Trophoblast cell (in vitro differentiated cells and primary cell): ENCODE measurements around the gene CHDH.

Source experiments
- DNase-seq, 2 donors: peaks; one replicate each; pipeline ENCODE4 v3.0.0-alpha.2; 2016
- H2AFZ ChIP-seq: 2 replicates; pipeline ENCODE4 v1.6.1; 2013; ENCODE audit warnings: low read length, moderate library complexity, mild to moderate bottlenecking; ENCODE audit not compliant: insufficient read depth, poor library complexity
- H2AK5ac ChIP-seq: 2 replicates; pipeline ENCODE4 v1.6.1; 2013; ENCODE audit warnings: mild to moderate bottlenecking, low read length
- H2BK120ac ChIP-seq: 2 replicates; pipeline ENCODE4 v1.6.1; 2013; ENCODE audit warnings: low read length, mild to moderate bottlenecking, moderate library complexity; ENCODE audit not compliant: insufficient read depth, poor library complexity
- H2BK12ac ChIP-seq: 2 replicates; pipeline ENCODE4 v1.6.1; 2013; ENCODE audit warnings: mild to moderate bottlenecking, low read length, moderate library complexity
- H2BK5ac ChIP-seq: 2 replicates; pipeline ENCODE4 v1.6.1; 2013; ENCODE audit warnings: low read length, low read depth, moderate library complexity, mild to moderate bottlenecking; ENCODE audit not compliant: poor library complexity
- H3K14ac ChIP-seq: 2 replicates; pipeline ENCODE4 v1.6.1; 2013; ENCODE audit warnings: mild to moderate bottlenecking, low read length
- H3K18ac ChIP-seq: 2 replicates; pipeline ENCODE4 v1.6.1; 2013; ENCODE audit warnings: mild to moderate bottlenecking, low read length
- H3K23ac ChIP-seq: 2 replicates; pipeline ENCODE4 v1.6.1; 2013; ENCODE audit warnings: low read length
- H3K27ac ChIP-seq: 2 replicates; pipeline ENCODE4 v1.5.1; 2013; ENCODE audit warnings: low read depth, mild to moderate bottlenecking, inconsistent platforms, low read length, moderate library complexity
- H3K27me3 ChIP-seq: 2 replicates; pipeline ENCODE4 v1.6.1; 2013; ENCODE audit warnings: inconsistent platforms, mild to moderate bottlenecking, low read length, moderate library complexity; ENCODE audit not compliant: insufficient read depth
- H3K36me3 ChIP-seq, 2 experiments: 1 replicate in 1 of 2; 2 replicates in 1 of 2; pipeline ENCODE4 v1.6.1; 2013; ENCODE audit warnings: low read length in 2 of 2, mild to moderate bottlenecking in 2 of 2, moderate library complexity in 1 of 2; ENCODE audit not compliant: insufficient read depth in 2 of 2, control insufficient read depth in 1 of 2
- H3K4ac ChIP-seq: 2 replicates; pipeline ENCODE4 v1.6.1; 2013; ENCODE audit warnings: low read depth, mild to moderate bottlenecking, low read length, moderate library complexity
- H3K4me1 ChIP-seq, 2 experiments: 1 replicate in 1 of 2; 2 replicates in 1 of 2; pipeline ENCODE4 v1.6.1; 2013; ENCODE audit warnings: low read length in 2 of 2, mild to moderate bottlenecking in 2 of 2, moderate library complexity in 1 of 2; ENCODE audit not compliant: insufficient read depth in 2 of 2, control insufficient read depth in 1 of 2
- H3K4me2 ChIP-seq: 2 replicates; pipeline ENCODE4 v1.6.1; 2013; ENCODE audit warnings: inconsistent platforms, mild to moderate bottlenecking, low read length, moderate library complexity
- H3K4me3 ChIP-seq: 2 replicates; pipeline ENCODE4 v1.5.1; 2013; ENCODE audit warnings: mild to moderate bottlenecking, low read depth, low read length, inconsistent platforms
- H3K79me1 ChIP-seq: one replicate; pipeline ENCODE4 v1.6.1; 2013; ENCODE audit warnings: low read length
- H3K79me2 ChIP-seq: 2 replicates; pipeline ENCODE4 v1.6.1; 2013; ENCODE audit warnings: low read length, mild to moderate bottlenecking; ENCODE audit not compliant: control insufficient read depth, insufficient read depth, poor library complexity
- H3K9ac ChIP-seq: 2 replicates; pipeline ENCODE4 v1.6.1; 2013; ENCODE audit warnings: mild to moderate bottlenecking, low read length
- H3K9me3 ChIP-seq: 2 replicates; pipeline ENCODE4 v1.6.1; 2013; ENCODE audit warnings: low read depth, mild to moderate bottlenecking, control low read depth, inconsistent platforms, low read length; ENCODE audit not compliant: insufficient read depth
- H4K12ac ChIP-seq: 2 replicates; pipeline ENCODE4 v1.6.1; 2013; ENCODE audit warnings: low read depth, mild to moderate bottlenecking, low read length, moderate library complexity
- H4K8ac ChIP-seq: 2 replicates; pipeline ENCODE4 v1.6.1; 2013; ENCODE audit warnings: low read depth, mild to moderate bottlenecking, low read length, moderate library complexity
- H4K91ac ChIP-seq: one replicate; pipeline ENCODE4 v1.6.1; 2013; ENCODE audit warnings: low read depth, mild to moderate bottlenecking, low read length, moderate library complexity
- WGBS: extraction: QIAGEN DNeasy Blood & Tissue Kit; methylation state at CpG from one replicate; pipeline ENCODE4 v1.1.7; 2013; ENCODE audit warnings: missing lambda C conversion rate; ENCODE audit not compliant: insufficient read length, insufficient coverage; ENCODE audit errors: extremely low coverage; 5-methylcytosine and 5-hydroxymethylcytosine counted together

The CHDH gene

GRCh38 chr3:53780806-53781205 is 65.4 kb downstream of the CHDH start:
- DNase-seq, result no peak
- no peak overlapping the region for H4K91ac ChIP-seq
- no peaks in the 10 kb centered on the region for H3K79me2 ChIP-seq
- H3K4me1 ChIP-seq, result no peaks in the 10 kb centered on the region
- H3K36me3 ChIP-seq, result no peaks in the 10 kb centered on the region
- H3K4me2 ChIP-seq, result no peak overlapping the region
- no peak overlapping the region for H2AFZ ChIP-seq
- peaks cover 3% of the 10 kb centered on the region for H3K9me3 ChIP-seq
- H2BK5ac ChIP-seq, result no peak overlapping the region
- H3K27me3 ChIP-seq, result no peaks in the 10 kb centered on the region
- no peak overlapping the region for H3K14ac ChIP-seq
- H3K9ac ChIP-seq, result no peak overlapping the region
- no peak overlapping the region for H3K27ac ChIP-seq
- no peak overlapping the region for H2AK5ac ChIP-seq
- H3K18ac ChIP-seq, result no peak overlapping the region
- H3K4ac ChIP-seq, result no peak overlapping the region
- no peak overlapping the region for H4K12ac ChIP-seq
- no peaks in the 10 kb centered on the region for H3K79me1 ChIP-seq
- no peak overlapping the region for H3K4me3 ChIP-seq
- no peak overlapping the region for H2BK120ac ChIP-seq
- no peak overlapping the region for H4K8ac ChIP-seq
- no peak overlapping the region for H3K23ac ChIP-seq
- H2BK12ac ChIP-seq, result no peak overlapping the region
- WGBS, result no CpG with 5 or more reads among the region's 2 CpGs

- peak; percentile 29 to 67 for DNase-seq
- Histone ChIP-seq H2AFZ (no peak overlapping the region), H3K36me3 (no peaks in the 10 kb centered on the region), H3K4me1 (no peaks in the 10 kb centered on the region), H3K27me3 (no peaks in the 10 kb centered on the region), H3K4me3 (no peak overlapping the region), H3K23ac (no peak overlapping the region), H3K9ac (no peak overlapping the region), H3K9me3 (peaks cover 3% of the 10 kb centered on the region), H3K4me2 (no peak overlapping the region), H3K18ac (no peak overlapping the region), H3K14ac (no peak overlapping the region), H3K79me1 (no peaks in the 10 kb centered on the region), H4K12ac (no peak overlapping the region), H2BK12ac (no peak overlapping the region), H3K27ac (no peak overlapping the region), H2BK5ac (no peak overlapping the region), H2AK5ac (no peak overlapping the region), H4K8ac (no peak overlapping the region), H3K79me2 (no peaks in the 10 kb centered on the region), H4K91ac (no peak overlapping the region), H3K4ac (no peak overlapping the region), H2BK120ac (no peak overlapping the region)
- WGBS, result no CpG with 5 or more reads among the region's 4 CpGs
These were observed 66.0 kb downstream of the CHDH start for GRCh38 chr3:53780171-53780570.

GRCh38 chr3:53778153-53778552 is 68.1 kb downstream of the CHDH start:
- no peak overlapping the region for H2BK5ac ChIP-seq
- no peak for DNase-seq
- H4K8ac ChIP-seq, result no peak overlapping the region

GRCh38 chr3:53777468-53777867 is 68.8 kb downstream of the CHDH start:
- Histone ChIP-seq H3K9ac (no peak overlapping the region), H2AK5ac (no peak overlapping the region), H3K18ac (no peak overlapping the region), H4K91ac (no peak overlapping the region), H3K4me2 (no peak overlapping the region), H3K27ac (no peak overlapping the region), H3K79me2 (no peaks in the 10 kb centered on the region), H3K36me3 (no peaks in the 10 kb centered on the region), H3K14ac (no peak overlapping the region), H3K4ac (no peak overlapping the region), H3K4me1 (peaks cover 2 to 5% of the 10 kb centered on the region in 2 experiments), H4K8ac (no peak overlapping the region), H3K27me3 (no peaks in the 10 kb centered on the region), H2BK120ac (no peak overlapping the region), H3K79me1 (no peaks in the 10 kb centered on the region), H4K12ac (no peak overlapping the region), H2BK5ac (no peak overlapping the region), H2AFZ (no peak overlapping the region), H3K9me3 (peaks cover 3% of the 10 kb centered on the region), H2BK12ac (no peak overlapping the region), H3K4me3 (no peak overlapping the region), H3K23ac (no peak overlapping the region)
- DNase-seq, result no peak
- no CpG with 5 or more reads among the region's 8 CpGs for WGBS

More at GRCh38 chr3:53778153-53778552, 68.1 kb downstream of the CHDH start:
- Histone ChIP-seq H3K79me1 (no peaks in the 10 kb centered on the region), H3K14ac (no peak overlapping the region), H2AK5ac (no peak overlapping the region), H3K36me3 (no peaks in the 10 kb centered on the region), H3K27me3 (no peaks in the 10 kb centered on the region), H2BK12ac (no peak overlapping the region), H3K23ac (no peak overlapping the region), H3K9me3 (peaks cover 3% of the 10 kb centered on the region), H3K79me2 (no peaks in the 10 kb centered on the region), H4K91ac (no peak overlapping the region), H3K18ac (no peak overlapping the region), H3K4me2 (no peak overlapping the region), H2AFZ (no peak overlapping the region), H3K9ac (no peak overlapping the region), H2BK120ac (no peak overlapping the region), H4K12ac (no peak overlapping the region), H3K4me3 (no peak overlapping the region), H3K4ac (no peak overlapping the region), H3K27ac (no peak overlapping the region), H3K4me1 (peaks cover 2 to 5% of the 10 kb centered on the region in 2 experiments)
- no CpG with 5 or more reads among the region's 3 CpGs for WGBS
